ENCODE results near the gene SSBP4. TPM values are rescaled to one million over a fixed set of nuclear protein-coding genes. Genes with fewer than 3 reads are reported as not detected.

SSBP4 gene
- total RNA-seq, 1 donor: 76.4 TPM

DNA sequence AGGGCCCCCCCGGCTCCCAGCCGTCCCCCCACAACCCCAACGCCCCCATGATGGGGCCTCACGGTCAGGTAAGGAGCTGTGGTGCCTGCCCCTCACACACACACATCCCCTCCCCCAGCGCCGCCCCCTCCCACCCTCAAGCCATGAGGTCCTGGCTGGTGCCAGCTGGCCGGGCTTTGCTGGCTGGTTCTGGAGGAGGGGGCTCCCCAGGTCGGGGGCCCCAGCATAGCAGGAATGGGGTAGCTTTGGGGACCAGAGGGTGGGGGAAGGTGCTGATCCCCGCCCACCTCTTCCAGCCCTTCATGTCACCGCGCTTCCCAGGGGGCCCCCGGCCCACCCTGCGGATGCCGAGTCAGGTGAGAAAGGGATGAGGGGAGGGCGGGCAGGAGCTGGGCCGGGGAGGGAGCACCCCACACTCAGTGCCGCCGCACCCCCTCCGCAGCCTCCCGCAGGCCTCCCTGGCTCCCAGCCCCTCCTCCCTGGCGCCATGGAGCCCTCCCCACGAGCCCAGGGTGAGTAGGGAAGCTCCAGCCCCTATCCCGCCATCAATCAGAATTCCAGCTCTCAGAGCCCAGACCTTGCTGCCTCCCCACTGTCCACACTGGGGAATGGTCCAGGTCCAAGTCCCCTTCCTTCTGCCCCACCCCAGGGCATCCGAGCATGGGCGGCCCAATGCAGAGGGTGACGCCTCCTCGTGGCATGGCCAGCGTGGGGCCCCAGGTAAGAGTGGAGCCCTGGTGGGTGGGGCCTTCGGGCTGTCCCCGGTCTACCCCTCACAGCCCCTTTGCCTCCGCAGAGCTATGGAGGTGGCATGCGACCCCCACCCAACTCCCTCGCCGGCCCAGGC, 12.4 kb downstream of the SSBP4 start:
- H3K4me3 ChIP-seq (ENCODE audit: low read depth, low read length): no peak overlapping the region
- DNase-seq (ENCODE audit: low read depth): no peak
- TF ChIP-seq, protein P1, sequence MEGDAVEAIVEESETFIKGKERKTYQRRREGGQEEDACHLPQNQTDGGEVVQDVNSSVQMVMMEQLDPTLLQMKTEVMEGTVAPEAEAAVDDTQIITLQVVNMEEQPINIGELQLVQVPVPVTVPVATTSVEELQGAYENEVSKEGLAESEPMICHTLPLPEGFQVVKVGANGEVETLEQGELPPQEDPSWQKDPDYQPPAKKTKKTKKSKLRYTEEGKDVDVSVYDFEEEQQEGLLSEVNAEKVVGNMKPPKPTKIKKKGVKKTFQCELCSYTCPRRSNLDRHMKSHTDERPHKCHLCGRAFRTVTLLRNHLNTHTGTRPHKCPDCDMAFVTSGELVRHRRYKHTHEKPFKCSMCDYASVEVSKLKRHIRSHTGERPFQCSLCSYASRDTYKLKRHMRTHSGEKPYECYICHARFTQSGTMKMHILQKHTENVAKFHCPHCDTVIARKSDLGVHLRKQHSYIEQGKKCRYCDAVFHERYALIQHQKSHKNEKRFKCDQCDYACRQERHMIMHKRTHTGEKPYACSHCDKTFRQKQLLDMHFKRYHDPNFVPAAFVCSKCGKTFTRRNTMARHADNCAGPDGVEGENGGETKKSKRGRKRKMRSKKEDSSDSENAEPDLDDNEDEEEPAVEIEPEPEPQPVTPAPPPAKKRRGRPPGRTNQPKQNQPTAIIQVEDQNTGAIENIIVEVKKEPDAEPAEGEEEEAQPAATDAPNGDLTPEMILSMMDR (IDR thresholded peaks at IDR 0.05; ENCODE audit: insufficient read depth, low read length): no peak

GRCh38 chr19:18432275-18433014, 13.2 kb downstream of the SSBP4 start:
- no peak for DNase-seq (ENCODE audit: low read depth)
- TF ChIP-seq, protein P1 (IDR thresholded peaks at IDR 0.05; ENCODE audit: insufficient read depth, low read length): no peak
- H3K4me3 ChIP-seq (ENCODE audit: low read depth, low read length): no peak overlapping the region

GRCh38 chr19:18433015-18433691, 14.0 kb downstream of the SSBP4 start:
- TF ChIP-seq, protein P1 (IDR thresholded peaks at IDR 0.05; ENCODE audit: insufficient read depth, low read length): no peak
- no peak overlapping the region for H3K4me3 ChIP-seq (ENCODE audit: low read depth, low read length)
- no peak for DNase-seq (ENCODE audit: low read depth)

DNA sequence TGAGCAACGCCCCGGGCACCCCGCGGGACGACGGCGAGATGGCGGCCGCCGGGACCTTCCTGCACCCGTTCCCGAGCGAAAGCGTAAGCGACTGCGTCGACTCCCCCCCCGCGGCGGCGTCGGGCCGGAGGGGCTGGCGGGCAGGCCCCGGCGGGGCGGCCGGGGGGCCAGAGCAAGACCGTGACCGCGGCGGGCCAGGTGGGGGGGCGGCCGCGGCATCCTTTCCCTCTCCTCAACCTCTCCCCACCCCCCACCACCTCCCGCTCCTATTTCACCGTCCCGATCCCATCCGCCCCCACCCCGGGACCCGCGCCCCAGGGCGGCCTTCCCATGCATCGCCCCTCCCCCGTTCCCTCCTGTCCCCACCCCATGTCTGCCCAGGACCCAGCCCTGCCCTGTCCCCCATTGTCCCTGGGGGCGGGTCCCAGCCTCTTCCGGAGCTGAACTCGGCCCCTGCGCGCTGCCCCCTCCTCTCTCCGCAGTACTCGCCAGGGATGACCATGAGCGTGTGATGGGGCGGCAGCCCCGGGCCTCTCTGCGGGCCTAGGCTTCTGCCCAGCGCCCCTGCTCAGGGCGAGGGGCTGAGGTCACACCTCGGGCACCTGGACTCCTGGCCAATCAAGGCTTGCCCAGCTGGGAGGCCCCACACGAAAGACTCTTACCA, 14.7 kb downstream of the SSBP4 start:
- H3K4me3 ChIP-seq (ENCODE audit: low read depth, low read length): no peak overlapping the region
- DNase-seq (ENCODE audit: low read depth): no peak
- TF ChIP-seq, protein P1 (IDR thresholded peaks at IDR 0.05; ENCODE audit: insufficient read depth, low read length): no peak

- DNase-seq (ENCODE audit: low read depth): no peak
- TF ChIP-seq, protein P1 (IDR thresholded peaks at IDR 0.05; ENCODE audit: insufficient read depth, low read length): no peak
- H3K4me3 ChIP-seq (ENCODE audit: low read depth, low read length): no peak overlapping the region
Measured at GRCh38 chr19:18434411-18435175, 15.4 kb downstream of the SSBP4 start.
